GM19324 (cell line): ENCODE measurements around the gene CACNA1E.

Experiments
- ATAC-seq: cut with Tn5 transposase; IDR thresholded peaks from one replicate; pipeline ENCODE4 v1.9.1; 2021; ENCODE audit warnings: mild to moderate bottlenecking, moderate library complexity; ENCODE audit not compliant: unreplicated experiment, low FRiP score

CACNA1E gene

GRCh38 chr1:181748013-181748412, 264.7 kb downstream of the CACNA1E start:
- no peak for ATAC-seq

DNA sequence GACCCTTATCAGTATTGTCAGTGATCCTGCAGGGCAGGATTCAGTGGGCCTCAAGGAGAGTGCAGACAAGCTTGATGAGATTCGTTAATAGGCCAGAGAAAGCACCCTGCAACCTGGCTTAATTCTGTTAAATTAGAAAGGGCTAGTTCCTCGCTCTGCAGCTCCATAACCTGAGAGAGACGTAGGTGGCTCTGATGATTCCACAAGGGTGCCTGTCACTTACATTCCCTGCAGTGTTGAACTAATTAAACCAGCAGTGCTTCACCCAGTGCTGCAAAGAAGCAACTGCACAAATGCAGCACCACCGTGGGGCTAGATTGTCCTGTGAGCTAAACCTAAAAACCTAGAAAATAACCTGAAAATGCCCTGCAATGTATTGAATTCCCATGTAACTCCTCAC, 270.8 kb downstream of the CACNA1E start:
- ATAC-seq, result no peak

DNA sequence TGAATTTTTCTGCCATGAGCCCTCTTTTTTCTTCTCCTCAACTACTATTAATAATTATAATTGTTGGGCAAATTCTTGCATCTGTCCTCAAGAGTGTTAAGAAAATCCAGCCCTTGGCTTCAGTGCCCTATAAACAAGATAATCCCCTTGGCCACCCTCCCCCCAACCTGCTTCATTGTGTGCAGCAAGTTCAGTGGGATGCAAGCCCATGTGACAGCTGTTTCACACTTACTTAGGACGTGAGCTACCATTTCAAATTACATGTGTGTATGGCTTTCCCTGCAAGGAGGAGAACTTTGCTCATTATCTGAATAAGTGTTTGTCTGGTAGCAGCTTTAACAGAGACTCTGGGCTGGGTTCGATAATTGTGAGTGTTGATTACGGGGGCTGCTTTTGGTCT, 276.2 kb downstream of the CACNA1E start:
- ATAC-seq, result no peak

- ATAC-seq, result no peak
These were observed 280.4 kb downstream of the CACNA1E start for GRCh38 chr1:181763736-181764135.

DNA sequence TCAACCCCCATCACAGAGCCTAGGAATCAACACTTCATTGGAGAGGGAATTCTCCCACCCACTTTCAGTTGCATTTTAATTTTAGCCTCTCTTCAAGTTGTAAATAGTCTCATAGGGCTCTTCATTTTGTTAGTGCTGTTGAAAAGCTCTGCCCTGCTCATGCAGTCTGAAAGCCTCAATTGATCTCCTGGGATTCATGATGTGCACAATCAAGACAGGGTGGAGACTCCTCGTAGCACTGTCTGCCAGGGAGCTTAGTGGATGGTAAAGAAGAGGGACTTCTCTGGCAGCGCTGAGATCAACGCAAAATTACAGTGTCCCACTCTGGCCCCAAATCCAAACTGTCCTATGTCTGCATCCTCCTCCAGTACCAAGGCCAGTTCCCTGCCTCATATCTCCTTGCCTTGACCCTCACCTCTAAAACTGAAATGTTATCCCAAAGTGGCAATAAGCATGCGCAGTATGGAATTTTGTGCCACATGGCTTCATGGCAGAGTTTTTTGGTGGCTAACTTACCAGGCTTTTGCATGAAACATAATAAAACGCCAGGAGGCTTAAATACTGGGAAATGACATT, 282.2 kb downstream of the CACNA1E start:
- no peak for ATAC-seq

DNA sequence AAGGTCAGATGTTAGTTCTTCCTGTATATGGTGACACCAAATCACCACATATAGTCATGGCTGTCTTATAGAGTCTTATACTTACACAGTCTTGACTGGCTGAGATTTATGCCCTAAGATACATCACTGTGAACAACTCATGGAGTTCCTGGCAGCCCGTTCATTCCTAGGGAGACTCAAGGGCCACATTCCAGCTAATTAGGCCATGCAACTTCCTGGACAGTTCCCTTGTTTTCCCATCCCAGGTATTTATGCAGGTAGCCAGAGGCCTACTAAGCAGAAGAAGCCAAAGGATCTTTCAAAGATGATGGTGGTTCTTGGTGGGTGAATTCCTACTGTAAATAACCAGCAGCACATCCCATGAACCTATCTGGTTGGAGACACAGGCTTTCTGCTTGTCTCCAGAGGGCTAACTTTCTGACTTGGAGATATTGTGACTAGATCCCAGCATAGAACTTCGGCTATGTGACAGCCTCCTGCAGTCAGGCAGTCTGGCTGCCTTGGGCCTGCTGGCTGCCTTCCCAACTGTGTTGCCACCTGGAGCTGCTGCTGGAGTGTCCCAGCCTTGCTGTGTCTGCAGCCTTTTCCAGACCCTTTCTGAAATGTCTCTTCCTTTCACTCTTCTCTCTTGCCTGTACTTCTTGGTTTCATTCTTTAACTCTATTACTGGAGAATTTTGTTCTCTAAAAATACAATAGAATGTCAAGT, 283.8 kb downstream of the CACNA1E start:
- ATAC-seq, result no peak

DNA sequence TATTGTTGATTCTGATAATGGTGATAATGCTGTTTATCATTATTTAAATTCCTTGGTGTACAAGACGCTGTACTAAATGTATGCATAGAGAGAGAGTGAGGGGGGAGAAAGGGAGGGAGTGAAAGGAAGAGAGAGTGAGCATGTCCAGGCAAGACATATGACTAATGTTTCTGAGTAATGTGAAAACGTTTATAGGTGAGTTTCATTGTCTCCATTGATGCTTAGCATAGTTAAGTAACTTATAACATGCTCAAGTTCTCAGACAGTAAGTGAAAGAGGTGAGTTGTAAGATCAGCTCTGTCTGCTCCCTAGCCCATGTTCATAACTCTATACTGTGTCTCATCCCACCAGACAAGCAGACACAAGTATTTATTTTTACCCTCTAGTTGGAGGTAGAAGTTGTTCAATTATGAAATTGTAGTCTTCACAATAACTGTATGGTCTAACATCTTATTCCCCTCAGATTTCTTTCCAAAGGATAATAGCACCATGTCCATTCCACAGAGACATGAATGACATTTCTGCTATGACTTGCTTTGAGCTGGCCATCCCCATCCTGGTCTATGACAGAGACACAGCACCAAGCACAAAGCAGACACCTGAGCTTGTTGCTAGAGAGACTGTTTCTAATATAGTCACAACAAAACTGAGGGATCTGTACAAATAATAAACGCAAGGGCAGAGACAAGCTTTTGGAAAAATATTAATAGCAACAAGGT, 285.1 kb downstream of the CACNA1E start:
- ATAC-seq, result no peak

GRCh38 chr1:181768930-181769280, 285.6 kb downstream of the CACNA1E start:
- ATAC-seq, result no peak

DNA sequence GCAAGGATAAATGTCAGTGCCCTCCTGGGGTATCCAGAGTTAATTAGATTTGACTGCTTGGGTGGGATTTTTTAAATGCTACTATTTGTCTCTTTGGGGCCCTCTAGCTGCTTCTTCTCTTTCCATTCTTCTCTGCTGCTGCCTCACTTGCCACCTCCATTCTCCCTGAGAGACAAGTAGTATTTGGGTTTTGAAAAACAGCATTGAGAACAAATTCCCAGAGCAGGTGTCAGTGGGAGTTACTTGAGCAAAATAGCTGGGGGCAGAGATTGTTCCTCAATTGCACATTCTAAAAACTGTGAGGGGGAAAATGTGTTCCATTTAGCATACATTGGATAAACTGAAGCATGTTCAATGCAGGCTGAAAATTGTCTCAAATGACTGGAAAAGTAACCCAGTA, 286.5 kb downstream of the CACNA1E start:
- no peak for ATAC-seq

- ATAC-seq, result no peak
These were observed 289.4 kb downstream of the CACNA1E start for GRCh38 chr1:181772714-181773113.

DNA sequence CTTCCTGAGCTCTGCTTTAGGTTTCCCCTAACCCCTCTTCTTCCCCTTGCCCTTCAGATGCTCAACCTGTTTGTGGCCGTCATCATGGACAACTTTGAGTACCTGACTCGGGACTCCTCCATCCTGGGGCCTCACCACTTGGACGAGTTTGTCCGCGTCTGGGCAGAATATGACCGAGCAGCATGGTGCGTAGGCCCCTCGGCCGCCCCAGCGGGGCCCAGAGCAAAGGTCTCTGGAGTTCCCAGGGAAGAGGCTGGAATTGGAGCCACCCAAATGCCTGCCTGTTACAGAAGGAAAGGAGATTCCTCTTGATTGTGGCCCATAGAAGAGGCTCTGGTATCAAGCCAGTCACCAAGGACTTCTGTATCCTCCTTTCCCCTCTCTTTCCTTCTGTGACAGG, 292.7 kb downstream of the CACNA1E start:
- ATAC-seq, result no peak

DNA sequence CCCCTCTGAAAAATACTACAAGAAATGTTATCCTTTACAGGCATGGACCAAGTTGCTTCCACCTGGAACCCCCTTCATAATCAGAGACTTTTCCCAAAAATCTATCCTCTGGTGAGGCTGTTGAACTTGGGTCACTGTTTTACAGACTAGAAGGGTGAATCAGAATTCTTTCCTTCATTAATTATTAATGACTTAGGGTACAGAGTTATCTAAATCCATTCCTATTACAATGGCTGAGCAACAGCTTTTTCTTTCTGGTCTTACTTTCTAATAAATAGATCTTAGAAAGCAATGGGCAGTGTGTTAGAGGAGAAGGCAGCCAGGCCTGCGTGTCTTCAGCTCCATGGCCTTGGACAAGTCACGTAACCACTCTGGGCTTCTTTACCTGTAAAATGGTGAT, 294.0 kb downstream of the CACNA1E start:
- ATAC-seq, result no peak

DNA sequence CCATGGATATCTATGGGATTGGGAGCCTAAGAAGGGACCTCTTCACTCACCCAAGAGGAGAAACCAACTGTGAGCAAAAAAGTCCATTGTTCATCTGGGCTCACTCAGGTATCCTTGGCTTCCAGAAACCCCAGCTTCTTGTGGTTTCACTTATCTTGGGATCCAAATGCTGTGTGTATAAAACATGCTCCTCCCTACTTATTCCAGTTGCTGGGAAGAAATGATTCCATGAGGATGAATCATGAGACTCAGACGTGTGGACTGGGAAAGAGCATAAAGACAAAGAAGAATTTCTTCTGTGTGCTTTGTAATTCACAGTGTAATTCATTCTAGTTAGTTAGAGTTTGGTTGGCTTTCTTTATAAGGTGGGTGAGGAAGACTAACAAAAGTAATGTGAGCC, 294.5 kb downstream of the CACNA1E start:
- ATAC-seq, result no peak

- no peak for ATAC-seq
These were observed 295.4 kb downstream of the CACNA1E start for GRCh38 chr1:181778640-181779260.

DNA sequence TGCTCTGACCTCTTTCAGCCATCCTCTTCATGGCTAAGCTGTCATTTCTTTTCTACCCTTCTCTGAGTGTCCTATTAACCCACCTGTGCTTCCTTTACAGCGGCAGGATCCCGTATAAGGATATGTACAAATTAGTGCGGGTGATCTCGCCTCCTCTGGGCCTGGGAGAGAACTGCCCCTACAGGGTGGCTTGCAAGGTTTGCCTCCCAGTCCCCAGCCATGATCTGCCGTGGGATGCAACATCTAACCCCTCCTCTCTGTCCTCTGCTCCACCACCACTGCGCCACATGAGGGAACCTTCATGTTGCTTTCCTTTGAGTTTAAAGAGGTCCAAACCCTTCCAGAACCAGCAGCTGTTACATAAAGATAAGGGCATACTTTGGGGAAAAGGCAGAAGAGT, 296.0 kb downstream of the CACNA1E start:
- no peak for ATAC-seq

GRCh38 chr1:181783208-181783607, 299.9 kb downstream of the CACNA1E start:
- no peak for ATAC-seq

DNA sequence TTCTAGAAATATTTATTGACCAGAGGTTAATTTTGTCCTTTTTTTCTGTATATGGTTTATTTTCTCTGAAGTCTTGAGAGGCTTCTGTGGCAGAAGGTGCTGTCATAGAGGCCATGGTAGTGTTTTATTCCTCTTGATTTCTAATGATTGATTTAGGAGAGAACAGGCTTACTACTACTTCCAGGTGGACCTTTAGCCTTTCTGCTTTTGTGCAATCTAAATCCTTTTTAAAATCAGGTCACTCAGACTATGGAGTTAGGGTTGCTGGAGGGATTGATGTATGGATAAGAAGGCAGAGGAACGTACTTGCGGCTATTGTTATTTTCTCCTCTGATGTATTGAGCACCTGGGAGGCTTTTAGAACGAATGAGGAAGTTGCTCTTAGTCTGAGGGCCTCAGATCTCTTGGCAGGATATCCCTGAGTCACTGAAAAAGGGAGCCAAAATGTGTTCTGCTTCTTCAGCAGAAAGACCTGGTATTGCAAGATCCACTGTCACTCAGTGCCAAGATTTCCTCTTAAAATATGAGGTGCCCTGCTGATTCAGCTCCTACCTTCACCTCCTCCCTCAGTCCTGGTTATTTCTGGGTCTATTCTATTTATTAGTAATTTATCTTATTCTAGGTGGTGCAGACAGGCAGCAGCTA, 300.8 kb downstream of the CACNA1E start:
- ATAC-seq, result no peak

DNA sequence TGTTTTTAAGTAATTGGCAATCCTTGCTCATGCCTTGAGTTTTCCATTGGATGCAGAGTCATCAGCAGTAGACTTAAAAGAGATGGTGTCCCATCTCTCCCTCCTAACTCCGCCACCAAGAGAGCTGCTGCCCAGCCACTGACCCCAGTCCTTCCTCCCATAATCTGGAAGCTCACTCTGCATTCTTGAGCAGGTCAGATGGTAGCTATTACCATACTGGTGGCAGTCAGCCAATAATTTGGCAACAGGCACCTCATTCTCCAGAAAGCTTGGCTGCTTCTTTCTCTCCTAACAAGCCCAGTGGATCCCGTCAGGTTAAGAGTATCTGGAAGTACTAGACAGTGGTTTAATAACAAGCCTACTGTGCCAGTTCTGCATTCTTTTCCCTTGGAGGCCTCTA, 306.1 kb downstream of the CACNA1E start:
- no peak for ATAC-seq

GRCh38 chr1:181791721-181792120, 308.4 kb downstream of the CACNA1E start:
- no peak for ATAC-seq

DNA sequence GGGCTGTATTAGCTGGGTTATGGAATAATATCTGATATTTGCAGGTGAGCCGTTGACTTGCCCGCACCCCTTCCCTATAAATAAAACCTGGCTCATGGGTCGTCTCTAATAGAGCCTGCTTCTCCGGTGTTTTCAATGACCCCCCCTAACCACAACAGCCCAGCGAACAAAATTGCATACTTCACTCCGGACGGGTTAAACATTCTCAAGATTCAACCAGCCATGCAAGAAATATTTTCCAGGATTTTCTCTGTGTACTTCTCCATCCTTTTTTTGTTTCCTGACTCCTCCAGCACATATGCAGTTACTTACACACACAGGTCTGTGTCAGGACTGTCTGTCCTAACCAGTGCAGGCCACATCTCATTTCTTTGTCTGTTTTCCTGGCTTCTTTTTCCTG, 310.5 kb downstream of the CACNA1E start:
- ATAC-seq, result no peak

DNA sequence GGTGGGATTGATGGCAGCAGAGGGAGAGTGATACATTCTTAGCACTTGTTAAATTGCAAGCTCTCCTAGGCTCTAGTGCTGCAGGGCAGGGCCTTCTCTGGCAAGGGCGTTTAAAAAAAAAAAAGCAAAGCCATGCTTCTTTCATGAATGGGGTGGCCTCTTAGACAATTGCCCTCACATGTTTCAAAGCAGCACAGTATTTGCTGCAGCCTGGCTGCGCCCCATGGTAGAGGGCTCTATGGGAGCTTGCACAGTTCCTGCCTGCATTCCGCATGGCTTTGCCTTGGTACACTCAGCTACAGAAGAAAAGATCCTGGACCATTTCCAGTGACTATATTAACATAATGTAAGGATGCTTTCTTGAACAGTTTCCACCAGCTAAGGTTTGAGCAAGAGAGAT, 311.0 kb downstream of the CACNA1E start:
- no peak for ATAC-seq
